NB4 (cell line): ENCODE measurements around the gene POLR2H.

Experiments
- DNase-seq: peaks from one replicate; pipeline ENCODE4 v3.0.0; 2010; ENCODE audit warnings: low read depth
- H3K4me3 ChIP-seq: one replicate; pipeline ENCODE4 v1.5.1; 2011; ENCODE audit warnings: mild to moderate bottlenecking, low read depth, low read length, moderate library complexity
- MYC ChIP-seq: IDR thresholded peaks from 2 replicates; pipeline ENCODE4 v1.6.1; 2011; ENCODE audit warnings: low read depth, low read length
- POLR2A ChIP-seq: IDR thresholded peaks from 2 replicates; pipeline ENCODE4 v1.6.1; 2011; ENCODE audit warnings: mild to moderate bottlenecking; ENCODE audit not compliant: insufficient read length; ENCODE audit errors: extremely low read depth
- TF ChIP-seq, protein P1 (sequence below): IDR thresholded peaks from one replicate; pipeline ENCODE4 v1.5.1; 2012; ENCODE audit warnings: low read depth, low read length
- TF ChIP-seq, protein P2 (sequence below): IDR thresholded peaks from 2 replicates; pipeline ENCODE4 v1.6.1; 2011; ENCODE audit warnings: low read depth, low read length

The POLR2H gene

GRCh38 chr3:184372911-184373310 is 11.4 kb downstream of the POLR2H start:
- DNase-seq, result no peak
- H3K4me3 ChIP-seq, result no peak overlapping the region
- TF ChIP-seq, protein P1, sequence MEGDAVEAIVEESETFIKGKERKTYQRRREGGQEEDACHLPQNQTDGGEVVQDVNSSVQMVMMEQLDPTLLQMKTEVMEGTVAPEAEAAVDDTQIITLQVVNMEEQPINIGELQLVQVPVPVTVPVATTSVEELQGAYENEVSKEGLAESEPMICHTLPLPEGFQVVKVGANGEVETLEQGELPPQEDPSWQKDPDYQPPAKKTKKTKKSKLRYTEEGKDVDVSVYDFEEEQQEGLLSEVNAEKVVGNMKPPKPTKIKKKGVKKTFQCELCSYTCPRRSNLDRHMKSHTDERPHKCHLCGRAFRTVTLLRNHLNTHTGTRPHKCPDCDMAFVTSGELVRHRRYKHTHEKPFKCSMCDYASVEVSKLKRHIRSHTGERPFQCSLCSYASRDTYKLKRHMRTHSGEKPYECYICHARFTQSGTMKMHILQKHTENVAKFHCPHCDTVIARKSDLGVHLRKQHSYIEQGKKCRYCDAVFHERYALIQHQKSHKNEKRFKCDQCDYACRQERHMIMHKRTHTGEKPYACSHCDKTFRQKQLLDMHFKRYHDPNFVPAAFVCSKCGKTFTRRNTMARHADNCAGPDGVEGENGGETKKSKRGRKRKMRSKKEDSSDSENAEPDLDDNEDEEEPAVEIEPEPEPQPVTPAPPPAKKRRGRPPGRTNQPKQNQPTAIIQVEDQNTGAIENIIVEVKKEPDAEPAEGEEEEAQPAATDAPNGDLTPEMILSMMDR, result no peak
- TF ChIP-seq POLR2A (no peak), MYC (no peak)
- TF ChIP-seq, protein P2, sequence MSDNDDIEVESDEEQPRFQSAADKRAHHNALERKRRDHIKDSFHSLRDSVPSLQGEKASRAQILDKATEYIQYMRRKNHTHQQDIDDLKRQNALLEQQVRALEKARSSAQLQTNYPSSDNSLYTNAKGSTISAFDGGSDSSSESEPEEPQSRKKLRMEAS, result no peak

GRCh38 chr3:184373422-184373821 is 11.9 kb downstream of the POLR2H start:
- no peak for DNase-seq
- no peak for TF ChIP-seq MYC
- TF ChIP-seq, protein P1, result no peak
- TF ChIP-seq, protein P2, result no peak
- TF ChIP-seq POLR2A, result no peak
- H3K4me3 ChIP-seq, result no peak overlapping the region

GRCh38 chr3:184375747-184376461 is 14.4 kb downstream of the POLR2H start:
- H3K4me3 ChIP-seq, result no peak overlapping the region
- no peak for DNase-seq
- no peak for TF ChIP-seq POLR2A
- TF ChIP-seq, protein P1, result no peak
- TF ChIP-seq MYC, result no peak
- TF ChIP-seq, protein P2, result no peak

DNA sequence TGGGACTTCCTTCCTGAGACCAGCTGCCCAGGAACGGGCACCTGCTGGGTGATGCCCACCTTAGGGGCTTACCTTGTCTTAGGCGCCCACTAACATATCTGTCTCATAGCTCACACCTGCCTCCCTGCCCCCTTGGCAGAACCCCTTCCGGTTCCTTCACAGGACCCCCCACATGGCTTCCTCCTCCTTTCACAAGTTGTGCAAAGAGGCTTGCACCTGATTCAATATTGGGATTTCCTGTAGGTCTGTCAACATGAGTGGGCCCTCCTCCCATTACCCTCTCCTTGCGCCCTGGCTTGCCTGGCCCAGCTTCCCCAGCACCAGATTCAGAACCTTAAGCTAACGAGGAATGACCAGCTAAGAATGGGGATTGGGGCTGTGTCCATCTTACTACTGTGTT is 15.9 kb downstream of the POLR2H start:
- no peak overlapping the region for H3K4me3 ChIP-seq
- no peak for DNase-seq
- TF ChIP-seq MYC, result no peak
- TF ChIP-seq, protein P1, result no peak
- TF ChIP-seq POLR2A, result no peak
- TF ChIP-seq, protein P2, result no peak

DNA sequence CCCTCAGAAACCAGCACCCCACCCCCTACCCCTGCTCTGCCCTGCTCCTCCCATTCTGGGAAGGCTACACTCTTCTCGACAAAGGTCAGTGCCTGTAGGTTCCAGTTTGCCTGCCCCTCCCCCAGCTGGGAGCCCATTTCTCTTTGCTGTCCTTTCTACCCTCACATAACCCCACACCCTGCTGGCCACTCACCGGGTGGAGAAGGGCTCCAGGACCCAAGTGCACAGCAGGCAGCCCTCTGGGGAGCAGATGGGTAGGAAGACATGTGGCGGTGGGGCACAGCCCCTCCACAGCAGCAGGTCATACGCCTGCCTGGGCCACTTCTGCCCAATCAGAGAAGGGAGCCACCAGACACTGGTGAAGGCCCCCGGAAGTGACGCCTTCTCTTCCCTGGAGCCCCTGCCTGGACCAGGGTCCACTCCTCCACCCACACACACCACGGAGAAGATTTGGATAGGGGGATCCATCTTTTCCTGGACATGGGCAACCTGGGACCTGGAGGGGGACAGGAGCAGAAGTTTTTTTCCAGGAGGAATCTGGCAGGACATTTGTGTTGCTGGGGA is 16.5 kb downstream of the POLR2H start, which contains the start of gene THPO:
THPO (minus strand) TSS at position 326 of the 564 bp plus-strand sequence. CDS start 1,948 bp downstream, outside the sequence.
- peak; percentile 55 for DNase-seq
- peak within 1 kb of the TSS; percentile 32 for H3K4me3 ChIP-seq
- TF ChIP-seq, protein P2, result peak; percentile 70
- peak; percentile 83 for TF ChIP-seq MYC
- peak; percentile 39 for TF ChIP-seq POLR2A
- TF ChIP-seq, protein P1, result no peak
